Natural killer cell (primary cell): ENCODE results near the gene SMPD3. TPM values are rescaled to one million over a fixed set of nuclear protein-coding genes. Genes with fewer than 3 reads are reported as not detected.
"Not testable (repeated sequence)": the region's sequence is repeated elsewhere in the genome, so short reads cannot be mapped to it uniquely, and the experiment has no call there.

ENCODE experiments used
- ATAC-seq, 3 donors: fragments of 150-1000 bp in 2 of 3; fragments of 200-7000 bp in 1 of 3; cut with Tn5 transposase; 1 replicate in 1 of 3; 2 replicates in 2 of 3; pipeline ENCODE4 v1.10.0; 2021; ENCODE audit warnings: mild to moderate bottlenecking in 2 of 3, moderate library complexity in 2 of 3
- DNase-seq, 2 donors: peaks; one replicate each; pipeline versions ENCODE4 v3.0.0 to v3.0.0-alpha.2; 2013 to 2021; ENCODE audit warnings: mixed read lengths in 1 of 2
- H3K27ac ChIP-seq: one replicate; pipeline ENCODE4 v1.5.1; 2013; ENCODE audit warnings: mild to moderate bottlenecking, low read length
- H3K27me3 ChIP-seq: one replicate; pipeline ENCODE4 v1.6.1; 2013; ENCODE audit warnings: low read length; ENCODE audit not compliant: control insufficient read depth, insufficient read depth
- H3K36me3 ChIP-seq: one replicate; pipeline ENCODE4 v1.6.1; 2013; ENCODE audit warnings: low read length; ENCODE audit not compliant: control insufficient read depth, insufficient read depth
- H3K4me1 ChIP-seq: one replicate; pipeline ENCODE4 v1.6.1; 2013; ENCODE audit warnings: low read length; ENCODE audit not compliant: control insufficient read depth, insufficient read depth
- H3K4me3 ChIP-seq: one replicate; pipeline ENCODE4 v1.5.1; 2013; ENCODE audit warnings: low read length
- H3K9me3 ChIP-seq: one replicate; pipeline ENCODE4 v1.6.1; 2013; ENCODE audit warnings: low read length; ENCODE audit not compliant: control insufficient read depth, insufficient read depth
- H3K27ac Mint-ChIP-seq, 2 donors: one replicate each; pipeline ENCODE4 v1.8.0; 2022; ENCODE audit warnings: mild to moderate bottlenecking in 2 of 2, mixed read lengths in 2 of 2, moderate library complexity in 1 of 2
- H3K27me3 Mint-ChIP-seq, 2 donors: one replicate each; pipeline ENCODE4 v1.8.0; 2022; ENCODE audit warnings: low read depth in 2 of 2, mixed read lengths in 2 of 2
- H3K36me3 Mint-ChIP-seq: one replicate; pipeline ENCODE4 v1.8.0; 2022; ENCODE audit warnings: mixed read lengths
- H3K4me1 Mint-ChIP-seq, 2 donors: one replicate each; pipeline ENCODE4 v1.8.0; 2022; ENCODE audit warnings: mixed read lengths in 2 of 2
- H3K4me3 Mint-ChIP-seq: one replicate; pipeline ENCODE4 v1.8.0; 2022; ENCODE audit warnings: mild to moderate bottlenecking, moderate library complexity, mixed read lengths
- H3K9me3 Mint-ChIP-seq, 2 donors: one replicate each; pipeline ENCODE4 v1.8.0; 2022; ENCODE audit warnings: mixed read lengths in 2 of 2
- CTCF ChIP-seq: fragments of 200-600 bp; IDR thresholded peaks from one replicate; pipeline ENCODE4 v1.8.0; 2022; ENCODE audit warnings: antibody characterized with exemption
- WGBS: methylation state at CpG from one replicate; pipeline ENCODE4 v1.1.7; 2013; ENCODE audit warnings: missing lambda C conversion rate; ENCODE audit not compliant: insufficient coverage; 5-methylcytosine and 5-hydroxymethylcytosine counted together
- intact Hi-C: fragments of 100-400 bp; cut with micrococcal nuclease; formaldehyde crosslinking; loops from one replicate; pipeline ENCODE4 v1.14.2; 2022
- total RNA-seq, 4 donors: library from RNA; stranded (reverse); fragments of 120-200 nt in 1 of 4; gene quantifications; one replicate each; pipeline versions ENCODE4 v1.2.3 to v1.2.4, GENCODE V29; 2013 to 2022

The SMPD3 gene
- 10 to 100 TPM in 1 of 3 donors, 1 to 10 TPM in 2; 2.4 to 13.3 (median 3.2) TPM for total RNA-seq
- total RNA-seq (2013) = 5.0 TPM

GRCh38 chr16:68448360-68448970 lies at the start of gene SMPD3:
Gene SMPD3 (minus strand): TSS chr16:68448508. CDS start chr16:68372181, 76,327 bp downstream.
- no peak for TF ChIP-seq CTCF
- Histone ChIP-seq H3K4me3 (peak within 1 kb of the TSS; percentile 39), H3K4me1 (peaks cover 21% of the 10 kb centered on the region), H3K27me3 (peaks cover 27% of the 10 kb centered on the region), H3K36me3 (no peaks in the 10 kb centered on the region), H3K9me3 (no peaks in the 10 kb centered on the region), H3K27ac (no peak within 1 kb of the TSS)
- peak within 1 kb of the TSS; percentile 2 to 10 for H3K27ac Mint-ChIP-seq
- 3% methylated on average over 59 of the region's 59 CpGs for WGBS
- no peaks in the 10 kb centered on the region for H3K36me3 Mint-ChIP-seq
- intact Hi-C loops = no loop called here
- DNase-seq = peak; percentile 91 to 98
- peaks cover 16 to 20% of the 10 kb centered on the region in 2 donors for H3K4me1 Mint-ChIP-seq
- ATAC-seq = peak; percentile 96 to 99 (median 97)
- peak within 1 kb of the TSS; percentile 74 for H3K4me3 Mint-ChIP-seq
- H3K9me3 Mint-ChIP-seq = no peaks in the 10 kb centered on the region
- H3K27me3 Mint-ChIP-seq = peaks cover 28 to 36% of the 10 kb centered on the region in 2 donors

- Mint-ChIP-seq H3K27ac (no peak overlapping the region), H3K4me3 (no peak overlapping the region), H3K9me3 (no peaks in the 10 kb centered on the region), H3K4me1 (no peaks in the 10 kb centered on the region), H3K36me3 (no peaks in the 10 kb centered on the region), H3K27me3 (peaks cover 0 to 8% of the 10 kb centered on the region in 2 donors)
- no peak for ATAC-seq
- no peaks in the 10 kb centered on the region for H3K36me3 ChIP-seq
- TF ChIP-seq CTCF = no peak
- H3K4me1 ChIP-seq = no peaks in the 10 kb centered on the region
- H3K27me3 ChIP-seq = no peaks in the 10 kb centered on the region
- no peak overlapping the region for H3K27ac ChIP-seq
- no peak overlapping the region for H3K4me3 ChIP-seq
- intact Hi-C loops = no loop called here
- 92% methylated on average over 8 of the region's 8 CpGs for WGBS
- H3K9me3 ChIP-seq = no peaks in the 10 kb centered on the region
- DNase-seq = no peak
Measured at GRCh38 chr16:68496689-68497088, 48.4 kb upstream of the SMPD3 start.

GRCh38 chr16:68494261-68494660 lies 46.0 kb upstream of the SMPD3 start:
- H3K9me3 ChIP-seq, H3K27ac ChIP-seq, DNase-seq, H3K27ac Mint-ChIP-seq, H3K36me3 Mint-ChIP-seq, intact Hi-C loops, H3K4me1 Mint-ChIP-seq, H3K4me3 Mint-ChIP-seq, H3K36me3 ChIP-seq, H3K9me3 Mint-ChIP-seq, H3K4me1 ChIP-seq, ATAC-seq, H3K27me3 ChIP-seq, H3K4me3 ChIP-seq, H3K27me3 Mint-ChIP-seq: not testable (repeated sequence)
- WGBS = 91% methylated on average over 5 of the region's 5 CpGs

DNA sequence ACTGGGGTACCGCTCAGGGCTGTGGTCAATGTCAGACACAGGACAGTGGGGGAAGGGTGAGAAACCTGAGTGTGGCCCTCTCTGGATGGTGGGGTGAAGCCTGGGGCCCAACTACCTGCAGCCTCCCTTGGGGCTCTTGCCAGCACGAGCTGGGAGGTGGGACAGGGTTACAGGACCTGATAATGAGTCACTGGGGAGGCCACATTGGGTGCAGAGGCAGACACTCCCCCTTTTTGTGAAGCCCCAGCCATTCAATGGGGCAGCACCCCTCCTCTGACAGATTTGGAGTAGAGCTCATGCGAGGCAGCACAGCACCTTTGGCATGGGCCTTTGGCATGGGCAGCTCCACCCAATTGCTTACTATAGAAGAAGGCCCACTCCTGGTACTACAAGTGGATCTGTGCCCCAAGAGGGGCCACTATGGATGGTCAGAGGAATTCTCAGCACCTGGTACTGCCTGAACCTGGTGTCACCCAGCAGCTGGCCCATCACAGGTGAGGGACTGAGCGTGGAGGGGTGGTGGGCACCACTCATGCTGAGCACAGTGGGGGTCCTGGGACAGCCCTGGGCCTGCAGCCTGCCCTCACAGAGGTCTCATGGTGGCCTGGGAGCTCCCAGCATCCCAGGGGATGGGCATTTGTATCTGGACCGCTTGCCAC lies 45.2 kb upstream of the SMPD3 start:
- Mint-ChIP-seq H3K36me3 (no peaks in the 10 kb centered on the region), H3K4me3 (no peak overlapping the region), H3K27ac (no peak overlapping the region), H3K4me1 (no peaks in the 10 kb centered on the region), H3K9me3 (no peaks in the 10 kb centered on the region), H3K27me3 (peaks cover 0 to 8% of the 10 kb centered on the region in 2 donors)
- intact Hi-C loops = no loop called here
- Histone ChIP-seq H3K4me3 (no peak overlapping the region), H3K4me1 (no peaks in the 10 kb centered on the region), H3K27ac (no peak overlapping the region), H3K9me3 (no peaks in the 10 kb centered on the region), H3K36me3 (no peaks in the 10 kb centered on the region), H3K27me3 (no peaks in the 10 kb centered on the region)
- TF ChIP-seq CTCF = no peak
- no peak for ATAC-seq
- 82% methylated on average over 5 of the region's 5 CpGs for WGBS
- no peak for DNase-seq
